Suprapubic skin (tissue), 4 donors: ENCODE data around the gene TOP2B.

Experiments
- EP300 ChIP-seq: sonication (generic); formaldehyde crosslinking; IDR thresholded peaks from one replicate; pipeline ENCODE4 v1.6.1; 2017; ENCODE audit warnings: antibody characterized with exemption
- POLR2AphosphoS5 ChIP-seq, 3 donors: sonication (generic); formaldehyde crosslinking; IDR thresholded peaks; one replicate each; pipeline ENCODE4 v1.6.1; 2017; ENCODE audit warnings: antibody characterized with exemption in 3 of 3
- TF ChIP-seq, protein P1 (sequence below), 2 donors: fragments of 200-600 bp in 1 of 2; fragments of 450-650 bp in 1 of 2; sonication (generic) in 1 of 2; IDR thresholded peaks; one replicate each; pipeline ENCODE4 v1.5.1; 2016 to 2019; ENCODE audit warnings: antibody characterized with exemption in 2 of 2, mild to moderate bottlenecking in 1 of 2, moderate library complexity in 1 of 2

DNA sequence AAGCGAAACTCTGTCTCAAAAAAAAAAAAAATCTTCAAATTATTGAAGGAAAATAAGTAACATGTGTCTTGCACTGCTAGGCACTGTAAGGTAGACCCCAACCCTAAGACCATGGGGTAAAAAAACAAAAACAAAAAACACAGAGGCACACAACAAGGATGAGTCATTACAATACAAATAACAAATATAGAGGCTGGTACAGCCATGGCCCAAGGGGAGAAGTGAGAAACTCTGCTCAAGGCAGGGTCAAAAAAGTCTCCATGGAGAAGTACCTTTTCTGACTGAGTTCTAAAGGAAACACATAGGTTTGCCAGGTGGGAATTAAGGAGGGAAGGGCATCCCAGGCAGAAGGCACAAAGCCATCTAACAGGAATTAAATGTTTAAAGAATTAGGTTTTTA lies 54.5 kb downstream of the TOP2B start:
- TF ChIP-seq, protein P1, sequence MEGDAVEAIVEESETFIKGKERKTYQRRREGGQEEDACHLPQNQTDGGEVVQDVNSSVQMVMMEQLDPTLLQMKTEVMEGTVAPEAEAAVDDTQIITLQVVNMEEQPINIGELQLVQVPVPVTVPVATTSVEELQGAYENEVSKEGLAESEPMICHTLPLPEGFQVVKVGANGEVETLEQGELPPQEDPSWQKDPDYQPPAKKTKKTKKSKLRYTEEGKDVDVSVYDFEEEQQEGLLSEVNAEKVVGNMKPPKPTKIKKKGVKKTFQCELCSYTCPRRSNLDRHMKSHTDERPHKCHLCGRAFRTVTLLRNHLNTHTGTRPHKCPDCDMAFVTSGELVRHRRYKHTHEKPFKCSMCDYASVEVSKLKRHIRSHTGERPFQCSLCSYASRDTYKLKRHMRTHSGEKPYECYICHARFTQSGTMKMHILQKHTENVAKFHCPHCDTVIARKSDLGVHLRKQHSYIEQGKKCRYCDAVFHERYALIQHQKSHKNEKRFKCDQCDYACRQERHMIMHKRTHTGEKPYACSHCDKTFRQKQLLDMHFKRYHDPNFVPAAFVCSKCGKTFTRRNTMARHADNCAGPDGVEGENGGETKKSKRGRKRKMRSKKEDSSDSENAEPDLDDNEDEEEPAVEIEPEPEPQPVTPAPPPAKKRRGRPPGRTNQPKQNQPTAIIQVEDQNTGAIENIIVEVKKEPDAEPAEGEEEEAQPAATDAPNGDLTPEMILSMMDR (IDR thresholded peaks at IDR 0.05) = no peak
- no peak for TF ChIP-seq POLR2AphosphoS5 (IDR thresholded peaks at IDR 0.05)
- TF ChIP-seq EP300 = no peak
